AG10803 (cell line): ENCODE data around the gene INPP5K.

Experiments
- DNase-seq: peaks from one replicate; pipeline ENCODE4 v3.0.0; 2010; ENCODE audit warnings: low read depth
- H3K4me3 ChIP-seq: 2 replicates; pipeline ENCODE4 v1.5.1; 2011; ENCODE audit warnings: mild to moderate bottlenecking, low read length, control low read depth
- CTCF ChIP-seq: conservative IDR thresholded peaks from 2 replicates; pipeline ENCODE4 v1.5.1; 2011; ENCODE audit warnings: mild to moderate bottlenecking, low read length, control low read depth, inconsistent platforms

The INPP5K gene

GRCh38 chr17:1487939-1488825 is 28.2 kb downstream of the INPP5K start:
- H3K4me3 ChIP-seq = peak overlapping the region; percentile 69
- TF ChIP-seq CTCF = no peak
- DNase-seq = peak; percentile 90

GRCh38 chr17:1486802-1487695 is 29.4 kb downstream of the INPP5K start:
- peak; percentile 81 for DNase-seq
- H3K4me3 ChIP-seq = peak overlapping the region; percentile 53
- TF ChIP-seq CTCF = no peak

- DNase-seq = peak; percentile 73
- no peak for TF ChIP-seq CTCF
- H3K4me3 ChIP-seq = peak overlapping the region; percentile 84
These were observed 30.7 kb downstream of the INPP5K start for GRCh38 chr17:1485423-1486376.

GRCh38 chr17:1484676-1485422 is 31.6 kb downstream of the INPP5K start:
- TF ChIP-seq CTCF = no peak
- H3K4me3 ChIP-seq = peak overlapping the region; percentile 84
- DNase-seq = no peak

GRCh38 chr17:1484060-1484535 is 32.3 kb downstream of the INPP5K start:
- no peak for TF ChIP-seq CTCF
- DNase-seq = no peak
- H3K4me3 ChIP-seq = peak overlapping the region; percentile 84

GRCh38 chr17:1482680-1483079 is 33.7 kb downstream of the INPP5K start:
- no peak for DNase-seq
- TF ChIP-seq CTCF = no peak
- no peak overlapping the region for H3K4me3 ChIP-seq
